Breast epithelium (tissue), 3 donors: ENCODE measurements around the gene NEURL1B.

Experiments used
- CTCF ChIP-seq, 3 donors: fragments of 450-650 bp; IDR thresholded peaks; one replicate each; pipeline ENCODE4 v1.5.1; 2016 to 2017; ENCODE audit warnings: antibody characterized with exemption in 3 of 3, mild to moderate bottlenecking in 3 of 3, moderate library complexity in 3 of 3
- POLR2A ChIP-seq: fragments of 450-650 bp; IDR thresholded peaks from one replicate; pipeline ENCODE4 v1.6.1; 2016; ENCODE audit warnings: antibody characterized with exemption, mild to moderate bottlenecking, moderate library complexity
- POLR2AphosphoS5 ChIP-seq, 3 donors: sonication (generic); formaldehyde crosslinking; IDR thresholded peaks; one replicate each; pipeline ENCODE4 v1.6.1; 2017; ENCODE audit warnings: antibody characterized with exemption in 3 of 3

GRCh38 chr5:172727551-172727950 is 86.5 kb downstream of the NEURL1B start:
- no peak for TF ChIP-seq POLR2A
- no peak for TF ChIP-seq POLR2AphosphoS5 (IDR thresholded peaks at IDR 0.05)
- TF ChIP-seq CTCF (IDR thresholded peaks at IDR 0.05) = no peak
